H1 (cell line): ENCODE results near the gene TMEM182.

ENCODE experiments used
- EP300 ChIP-seq, 2 experiments: IDR thresholded peaks; 1 replicate in 1 of 2; 2 replicates in 1 of 2; pipeline ENCODE4 v1.6.1; 2011 to 2012; ENCODE audit warnings: low read depth in 2 of 2, low read length in 2 of 2, mild to moderate bottlenecking in 2 of 2, borderline replicate concordance in 1 of 2, inconsistent platforms in 1 of 2, moderate library complexity in 1 of 2
- POLR2AphosphoS5 ChIP-seq: IDR thresholded peaks from 2 replicates; pipeline ENCODE4 v1.6.1; 2011; ENCODE audit warnings: low read depth, low read length
- YY1 ChIP-seq: IDR thresholded peaks from 2 replicates; pipeline ENCODE4 v1.6.1; 2011; ENCODE audit warnings: low read depth, mild to moderate bottlenecking, low read length
- TF ChIP-seq, protein P1 (sequence below), 3 experiments: IDR thresholded peaks; 1 replicate in 2 of 3; 2 replicates in 1 of 3; pipeline versions ENCODE4 v1.5.1 to v1.6.1; 2011; ENCODE audit warnings: low read length in 3 of 3, mild to moderate bottlenecking in 3 of 3, inconsistent platforms in 2 of 3, low read depth in 1 of 3, moderate library complexity in 1 of 3; ENCODE audit not compliant: insufficient read depth in 1 of 3; ENCODE audit errors: control extremely low read depth in 1 of 3
- TF ChIP-seq, protein P2 (sequence below): IDR thresholded peaks from 2 replicates; pipeline ENCODE4 v1.6.1; 2012; ENCODE audit warnings: low read length, inconsistent platforms
- TF ChIP-seq, protein P3 (sequence below): IDR thresholded peaks from 2 replicates; pipeline ENCODE4 v1.6.1; 2012; ENCODE audit warnings: inconsistent platforms

DNA sequence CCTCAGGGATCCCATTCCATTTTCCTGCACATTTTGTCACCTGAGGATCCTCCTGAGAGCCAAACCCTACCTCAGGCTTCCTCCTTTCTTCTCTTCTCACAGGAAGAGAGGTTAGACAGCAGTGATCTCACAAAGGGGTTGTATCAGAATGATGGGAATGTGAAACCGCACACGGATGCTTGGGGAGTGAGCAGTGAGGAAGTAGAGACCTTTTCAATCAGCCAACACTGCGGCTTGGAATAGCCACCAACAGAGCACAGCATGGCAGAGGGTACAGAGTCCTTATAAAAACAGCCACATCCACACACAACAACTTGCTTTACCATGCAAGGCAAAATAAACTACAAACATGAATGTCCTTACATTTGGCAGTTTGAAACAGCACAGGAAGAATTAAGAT lies 8.7 kb downstream of the TMEM182 start:
- TF ChIP-seq YY1 (no peak), EP300 (IDR thresholded peaks at IDR 0.05; ENCODE audit: borderline replicate concordance in 1 of 2, low read depth in 2 of 2, low read length in 2 of 2) (no peak), POLR2AphosphoS5 (no peak)
- TF ChIP-seq, protein P1, sequence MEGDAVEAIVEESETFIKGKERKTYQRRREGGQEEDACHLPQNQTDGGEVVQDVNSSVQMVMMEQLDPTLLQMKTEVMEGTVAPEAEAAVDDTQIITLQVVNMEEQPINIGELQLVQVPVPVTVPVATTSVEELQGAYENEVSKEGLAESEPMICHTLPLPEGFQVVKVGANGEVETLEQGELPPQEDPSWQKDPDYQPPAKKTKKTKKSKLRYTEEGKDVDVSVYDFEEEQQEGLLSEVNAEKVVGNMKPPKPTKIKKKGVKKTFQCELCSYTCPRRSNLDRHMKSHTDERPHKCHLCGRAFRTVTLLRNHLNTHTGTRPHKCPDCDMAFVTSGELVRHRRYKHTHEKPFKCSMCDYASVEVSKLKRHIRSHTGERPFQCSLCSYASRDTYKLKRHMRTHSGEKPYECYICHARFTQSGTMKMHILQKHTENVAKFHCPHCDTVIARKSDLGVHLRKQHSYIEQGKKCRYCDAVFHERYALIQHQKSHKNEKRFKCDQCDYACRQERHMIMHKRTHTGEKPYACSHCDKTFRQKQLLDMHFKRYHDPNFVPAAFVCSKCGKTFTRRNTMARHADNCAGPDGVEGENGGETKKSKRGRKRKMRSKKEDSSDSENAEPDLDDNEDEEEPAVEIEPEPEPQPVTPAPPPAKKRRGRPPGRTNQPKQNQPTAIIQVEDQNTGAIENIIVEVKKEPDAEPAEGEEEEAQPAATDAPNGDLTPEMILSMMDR (IDR thresholded peaks at IDR 0.05; ENCODE audit: control extremely low read depth in 1 of 3, insufficient read depth in 1 of 3, low read depth in 1 of 3, low read length in 3 of 3): no peak
- TF ChIP-seq, protein P2, sequence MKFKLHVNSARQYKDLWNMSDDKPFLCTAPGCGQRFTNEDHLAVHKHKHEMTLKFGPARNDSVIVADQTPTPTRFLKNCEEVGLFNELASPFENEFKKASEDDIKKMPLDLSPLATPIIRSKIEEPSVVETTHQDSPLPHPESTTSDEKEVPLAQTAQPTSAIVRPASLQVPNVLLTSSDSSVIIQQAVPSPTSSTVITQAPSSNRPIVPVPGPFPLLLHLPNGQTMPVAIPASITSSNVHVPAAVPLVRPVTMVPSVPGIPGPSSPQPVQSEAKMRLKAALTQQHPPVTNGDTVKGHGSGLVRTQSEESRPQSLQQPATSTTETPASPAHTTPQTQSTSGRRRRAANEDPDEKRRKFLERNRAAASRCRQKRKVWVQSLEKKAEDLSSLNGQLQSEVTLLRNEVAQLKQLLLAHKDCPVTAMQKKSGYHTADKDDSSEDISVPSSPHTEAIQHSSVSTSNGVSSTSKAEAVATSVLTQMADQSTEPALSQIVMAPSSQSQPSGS: no peak
- TF ChIP-seq, protein P3, sequence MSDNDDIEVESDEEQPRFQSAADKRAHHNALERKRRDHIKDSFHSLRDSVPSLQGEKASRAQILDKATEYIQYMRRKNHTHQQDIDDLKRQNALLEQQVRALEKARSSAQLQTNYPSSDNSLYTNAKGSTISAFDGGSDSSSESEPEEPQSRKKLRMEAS: no peak
